ENCODE results near the gene MAD2L1BP.
"Not testable (repeated sequence)": the region's sequence is repeated elsewhere in the genome, so short reads cannot be mapped to it uniquely, and the experiment has no call there.

Gene MAD2L1BP, protein sequence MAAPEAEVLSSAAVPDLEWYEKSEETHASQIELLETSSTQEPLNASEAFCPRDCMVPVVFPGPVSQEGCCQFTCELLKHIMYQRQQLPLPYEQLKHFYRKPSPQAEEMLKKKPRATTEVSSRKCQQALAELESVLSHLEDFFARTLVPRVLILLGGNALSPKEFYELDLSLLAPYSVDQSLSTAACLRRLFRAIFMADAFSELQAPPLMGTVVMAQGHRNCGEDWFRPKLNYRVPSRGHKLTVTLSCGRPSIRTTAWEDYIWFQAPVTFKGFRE

DNA sequence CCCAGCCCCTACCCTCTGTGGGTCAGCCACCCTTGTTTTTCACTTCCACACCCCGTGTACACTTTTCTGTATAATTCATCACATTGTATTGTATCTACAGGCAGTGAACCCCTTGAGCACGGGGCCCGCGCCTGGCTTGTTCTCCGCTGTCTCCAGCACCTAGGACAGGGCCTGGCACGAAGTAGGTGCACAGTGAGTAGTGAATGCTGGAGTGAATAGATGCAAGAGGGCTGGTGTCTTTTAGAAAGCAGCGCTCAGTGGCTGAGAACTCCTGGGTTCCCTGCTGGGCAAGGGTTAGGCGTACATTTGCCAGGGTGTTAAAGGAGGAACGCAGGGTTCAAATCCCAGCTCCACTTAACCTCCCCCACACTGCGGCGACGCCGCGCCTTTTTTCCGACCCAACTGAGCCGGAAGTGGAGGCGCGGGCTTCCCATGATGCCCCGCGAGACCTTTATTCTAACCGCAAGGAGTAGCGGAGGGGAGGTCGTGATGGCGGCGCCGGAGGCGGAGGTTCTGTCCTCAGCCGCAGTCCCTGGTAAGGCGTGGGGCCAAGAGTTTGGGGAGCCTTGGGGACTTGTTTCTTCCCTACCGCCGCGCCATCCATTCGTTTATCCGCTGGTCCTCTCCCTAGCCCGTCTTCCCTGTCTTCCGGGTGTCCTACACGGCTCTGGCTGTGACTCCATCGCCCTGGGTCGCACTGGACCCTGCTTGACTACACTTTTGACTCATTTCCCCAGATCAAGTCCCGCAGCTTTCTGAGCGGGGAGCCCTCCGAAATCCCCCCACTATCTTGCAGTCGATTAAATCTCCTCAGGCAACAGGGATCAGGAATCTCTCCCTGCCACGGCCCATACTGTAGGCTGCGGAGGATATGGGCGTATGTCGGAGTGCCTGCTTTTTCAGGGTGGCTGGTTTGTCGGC, at the start of gene MAD2L1BP:
Gene MAD2L1BP, plus strand, starts transcription at position 454 of the 921 bp plus-strand sequence. Its CDS starts 36 bp downstream, at position 490.
- peak within 1 kb of the TSS; percentile 96 for H3K27ac ChIP-seq
- H3K9me3 ChIP-seq (ENCODE audit: severe bottlenecking): no peaks in the 10 kb centered on the region
- DNase-seq: peak; percentile 96
- TF ChIP-seq, protein P1, sequence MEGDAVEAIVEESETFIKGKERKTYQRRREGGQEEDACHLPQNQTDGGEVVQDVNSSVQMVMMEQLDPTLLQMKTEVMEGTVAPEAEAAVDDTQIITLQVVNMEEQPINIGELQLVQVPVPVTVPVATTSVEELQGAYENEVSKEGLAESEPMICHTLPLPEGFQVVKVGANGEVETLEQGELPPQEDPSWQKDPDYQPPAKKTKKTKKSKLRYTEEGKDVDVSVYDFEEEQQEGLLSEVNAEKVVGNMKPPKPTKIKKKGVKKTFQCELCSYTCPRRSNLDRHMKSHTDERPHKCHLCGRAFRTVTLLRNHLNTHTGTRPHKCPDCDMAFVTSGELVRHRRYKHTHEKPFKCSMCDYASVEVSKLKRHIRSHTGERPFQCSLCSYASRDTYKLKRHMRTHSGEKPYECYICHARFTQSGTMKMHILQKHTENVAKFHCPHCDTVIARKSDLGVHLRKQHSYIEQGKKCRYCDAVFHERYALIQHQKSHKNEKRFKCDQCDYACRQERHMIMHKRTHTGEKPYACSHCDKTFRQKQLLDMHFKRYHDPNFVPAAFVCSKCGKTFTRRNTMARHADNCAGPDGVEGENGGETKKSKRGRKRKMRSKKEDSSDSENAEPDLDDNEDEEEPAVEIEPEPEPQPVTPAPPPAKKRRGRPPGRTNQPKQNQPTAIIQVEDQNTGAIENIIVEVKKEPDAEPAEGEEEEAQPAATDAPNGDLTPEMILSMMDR (IDR thresholded peaks at IDR 0.05; ENCODE audit: low read depth, low read length): no peak
- no peaks in the 10 kb centered on the region for H3K27me3 ChIP-seq (ENCODE audit: insufficient read depth, low read depth, severe bottlenecking)
- peak within 1 kb of the TSS; percentile 54 for H3K4me3 ChIP-seq (ENCODE audit: low read depth, low read length)
- H3K36me3 ChIP-seq: peaks cover 48% of the 10 kb centered on the region

DNA sequence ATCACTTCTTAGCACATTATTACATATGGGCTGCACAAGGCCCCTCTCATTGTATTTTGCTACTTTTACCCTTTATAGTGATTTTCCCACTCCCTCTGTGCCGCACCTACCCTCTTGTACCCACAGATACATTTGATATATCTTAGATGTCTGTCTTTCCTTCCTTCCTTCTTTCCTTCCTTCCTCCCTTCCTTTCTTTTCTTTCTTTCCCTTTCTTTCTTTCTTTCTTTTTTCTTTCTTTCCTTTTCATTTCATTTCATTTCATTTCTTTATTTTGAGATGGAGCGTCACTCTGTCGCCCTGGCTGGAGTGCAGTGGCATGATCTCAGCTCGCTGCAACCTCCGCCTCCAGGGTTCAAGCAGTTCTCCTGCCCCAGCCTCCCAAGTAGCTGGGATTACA, 47.4 kb upstream of the MAD2L1BP start:
- Histone ChIP-seq H3K4me3 (ENCODE audit: low read depth, low read length) (no peak overlapping the region), H3K9me3 (ENCODE audit: severe bottlenecking) (no peaks in the 10 kb centered on the region), H3K36me3 (peaks cover 95% of the 10 kb centered on the region), H3K27ac (no peak overlapping the region), H3K27me3 (ENCODE audit: insufficient read depth, low read depth, severe bottlenecking) (no peaks in the 10 kb centered on the region)
- TF ChIP-seq, protein P1 (IDR thresholded peaks at IDR 0.05; ENCODE audit: low read depth, low read length): no peak
- DNase-seq: no peak

DNA sequence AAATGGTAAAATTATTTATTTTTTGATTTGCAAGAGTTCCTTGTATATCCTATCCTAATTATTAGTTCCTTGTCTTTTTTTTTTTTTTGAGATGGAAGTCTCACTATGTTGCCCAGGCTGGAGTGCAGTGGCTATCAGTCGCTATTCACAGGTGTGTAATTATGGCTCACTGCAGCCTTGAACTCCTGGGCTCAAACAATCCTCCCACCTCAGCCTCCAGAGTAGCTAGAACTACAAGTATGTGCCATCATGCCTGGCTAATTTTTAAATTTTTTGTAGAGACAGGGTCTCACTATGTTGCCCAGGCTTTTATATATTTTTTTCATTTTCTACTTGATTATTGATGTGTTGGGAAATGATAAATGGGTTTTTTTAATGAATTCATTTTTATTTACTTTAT, 46.1 kb upstream of the MAD2L1BP start:
- not testable (repeated sequence) for H3K27ac ChIP-seq; H3K9me3 ChIP-seq (ENCODE audit: severe bottlenecking); H3K27me3 ChIP-seq (ENCODE audit: insufficient read depth, low read depth, severe bottlenecking); H3K4me3 ChIP-seq (ENCODE audit: low read depth, low read length); DNase-seq
- peaks cover 94% of the 10 kb centered on the region for H3K36me3 ChIP-seq

DNA sequence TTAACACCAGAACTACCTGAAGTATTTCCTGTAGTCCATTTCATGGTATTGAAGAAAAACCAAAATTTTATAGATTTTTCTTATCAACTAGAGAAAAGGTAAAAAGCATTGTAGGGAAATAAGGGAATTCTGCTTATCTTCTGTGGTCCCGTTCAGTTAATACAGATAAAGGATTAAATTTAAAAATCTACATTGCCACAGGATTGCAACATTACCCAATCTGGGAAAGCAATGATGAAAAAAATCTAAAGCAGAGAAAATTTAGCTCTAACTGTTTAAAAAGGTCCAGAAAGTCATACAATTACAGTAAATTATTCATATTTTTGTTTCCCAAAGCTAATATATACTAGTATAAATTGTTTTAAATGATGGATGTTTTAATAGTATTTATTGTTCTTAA, 41.7 kb upstream of the MAD2L1BP start:
- H3K9me3 ChIP-seq (ENCODE audit: severe bottlenecking): no peaks in the 10 kb centered on the region
- peaks cover 81% of the 10 kb centered on the region for H3K36me3 ChIP-seq
- no peak for DNase-seq
- TF ChIP-seq, protein P1 (IDR thresholded peaks at IDR 0.05; ENCODE audit: low read depth, low read length): no peak
- H3K27ac ChIP-seq: no peak overlapping the region
- H3K27me3 ChIP-seq (ENCODE audit: insufficient read depth, low read depth, severe bottlenecking): no peaks in the 10 kb centered on the region
- H3K4me3 ChIP-seq (ENCODE audit: low read depth, low read length): no peak overlapping the region

DNA sequence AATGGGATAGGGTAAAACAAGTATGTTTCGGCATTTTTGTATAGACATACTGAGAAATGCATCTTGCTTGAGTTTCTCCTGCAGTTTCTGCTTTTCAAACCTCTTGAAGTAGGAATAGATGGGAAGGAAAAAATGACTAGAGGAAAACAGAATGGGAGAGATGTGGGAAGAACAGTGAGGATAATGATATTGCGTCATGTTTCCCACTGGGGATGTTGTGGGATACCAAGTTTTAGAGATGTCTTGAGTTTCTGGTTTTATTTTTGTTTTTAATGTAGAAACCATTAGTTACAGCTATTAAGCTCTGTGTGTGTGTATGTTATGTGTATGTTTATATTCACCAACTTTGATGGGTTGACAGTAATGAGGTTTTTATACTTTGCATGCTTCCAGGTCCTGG, 35.0 kb upstream of the MAD2L1BP start:
- DNase-seq: no peak
- Histone ChIP-seq H3K9me3 (ENCODE audit: severe bottlenecking) (no peaks in the 10 kb centered on the region), H3K36me3 (peaks cover 89% of the 10 kb centered on the region), H3K27me3 (ENCODE audit: insufficient read depth, low read depth, severe bottlenecking) (no peaks in the 10 kb centered on the region), H3K4me3 (ENCODE audit: low read depth, low read length) (no peak overlapping the region), H3K27ac (no peak overlapping the region)
- TF ChIP-seq, protein P1 (IDR thresholded peaks at IDR 0.05; ENCODE audit: low read depth, low read length): no peak

DNA sequence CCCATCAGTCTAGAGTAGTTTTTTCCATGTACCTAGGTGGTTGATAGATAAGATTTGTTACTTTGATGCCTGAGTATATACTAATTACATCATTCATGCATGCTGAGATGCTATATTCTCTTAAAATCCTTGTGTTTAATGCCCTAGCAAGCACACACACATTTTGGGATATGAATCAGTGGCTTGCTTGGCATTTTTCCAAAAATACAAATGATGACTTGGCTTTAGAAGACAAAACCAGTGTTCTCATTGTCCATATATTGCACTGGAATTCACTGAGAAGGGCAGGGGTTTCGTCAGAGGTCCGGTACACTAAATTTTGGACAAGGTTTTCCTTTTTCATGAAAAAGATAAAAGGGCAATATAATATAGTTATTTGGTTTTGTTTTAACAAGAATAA, 31.5 kb upstream of the MAD2L1BP start:
- H3K9me3 ChIP-seq (ENCODE audit: severe bottlenecking): no peaks in the 10 kb centered on the region
- no peak overlapping the region for H3K4me3 ChIP-seq (ENCODE audit: low read depth, low read length)
- no peak for DNase-seq
- no peak overlapping the region for H3K27ac ChIP-seq
- peaks cover 99% of the 10 kb centered on the region for H3K36me3 ChIP-seq
- TF ChIP-seq, protein P1 (IDR thresholded peaks at IDR 0.05; ENCODE audit: low read depth, low read length): no peak
- H3K27me3 ChIP-seq (ENCODE audit: insufficient read depth, low read depth, severe bottlenecking): no peaks in the 10 kb centered on the region
